ENCODE data around the gene DNAJC2. TPM values are rescaled to one million over a fixed set of nuclear protein-coding genes. Genes with fewer than 3 reads are reported as not detected.

DNAJC2 gene
- total and polyA plus RNA-seq, 2 experiments from 2014 or later = 40.1 to 168 TPM

DNA sequence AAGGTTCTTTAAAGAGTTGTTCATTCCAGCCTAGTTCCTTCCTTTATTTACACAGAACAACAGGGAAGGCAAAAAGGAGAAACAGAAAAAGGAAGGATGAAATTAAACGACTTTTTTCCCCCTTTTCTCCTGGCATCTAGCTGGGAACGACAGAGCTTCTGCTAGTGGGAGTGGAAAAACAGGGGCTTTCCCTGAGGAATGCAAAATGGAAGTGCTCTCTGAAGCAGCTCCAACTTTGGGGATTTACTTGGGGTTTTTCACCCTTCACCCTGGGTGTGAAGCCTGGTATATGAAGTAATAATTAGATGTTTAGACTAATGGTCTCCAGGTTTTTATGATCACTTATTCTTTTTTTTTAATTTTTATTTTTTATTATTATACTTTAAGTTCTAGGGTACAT is 43.1 kb downstream of the DNAJC2 start:
- Histone ChIP-seq H4K20me1 (replicated peaks; ENCODE audit: insufficient read depth) (peaks cover 11% of the 10 kb centered on the region; the same call in 1 of the 2 replicates), H3K27me3 (ENCODE audit: insufficient read depth) (no peaks in the 10 kb centered on the region), H3K79me2 (replicated peaks; ENCODE audit: insufficient read depth) (peaks cover 48% of the 10 kb centered on the region), H3K27ac (ENCODE audit: low read depth) (no peak overlapping the region), H2AFZ (no peak overlapping the region), H3K9me2 (ENCODE audit: insufficient read depth) (no peaks in the 10 kb centered on the region), H3K4me2 (no peak overlapping the region), H3K36me3 (ENCODE audit: insufficient read depth) (peaks cover 65% of the 10 kb centered on the region), H3F3A (replicated peaks; ENCODE audit: low read depth) (no peaks in the 10 kb centered on the region), H3K4me3 (no peak overlapping the region), H3K4me1 (ENCODE audit: insufficient read depth) (peaks cover 3% of the 10 kb centered on the region; the same call in 1 of the 2 replicates)
- peaks cover 12% of the 10 kb centered on the region for H3K4me1 Mint-ChIP-seq
- DNase-seq (ENCODE audit: low spot score) = no peak
- H3K4me3 Mint-ChIP-seq = no peak overlapping the region
- no peak overlapping the region for H3K27ac Mint-ChIP-seq
- TF ChIP-seq EZH2 (IDR thresholded peaks at IDR 0.05; ENCODE audit: low read depth, unreplicated experiment) = no peak
- TF ChIP-seq STAT1 (IDR thresholded peaks at IDR 0.05; ENCODE audit: unreplicated experiment) = no peak
- no peak for TF ChIP-seq POLR2AphosphoS5 (IDR thresholded peaks at IDR 0.05; ENCODE audit: low read depth)
- no peak for TF ChIP-seq NANOG (IDR thresholded peaks at IDR 0.05; ENCODE audit: borderline replicate concordance)
- TF ChIP-seq, protein P1, sequence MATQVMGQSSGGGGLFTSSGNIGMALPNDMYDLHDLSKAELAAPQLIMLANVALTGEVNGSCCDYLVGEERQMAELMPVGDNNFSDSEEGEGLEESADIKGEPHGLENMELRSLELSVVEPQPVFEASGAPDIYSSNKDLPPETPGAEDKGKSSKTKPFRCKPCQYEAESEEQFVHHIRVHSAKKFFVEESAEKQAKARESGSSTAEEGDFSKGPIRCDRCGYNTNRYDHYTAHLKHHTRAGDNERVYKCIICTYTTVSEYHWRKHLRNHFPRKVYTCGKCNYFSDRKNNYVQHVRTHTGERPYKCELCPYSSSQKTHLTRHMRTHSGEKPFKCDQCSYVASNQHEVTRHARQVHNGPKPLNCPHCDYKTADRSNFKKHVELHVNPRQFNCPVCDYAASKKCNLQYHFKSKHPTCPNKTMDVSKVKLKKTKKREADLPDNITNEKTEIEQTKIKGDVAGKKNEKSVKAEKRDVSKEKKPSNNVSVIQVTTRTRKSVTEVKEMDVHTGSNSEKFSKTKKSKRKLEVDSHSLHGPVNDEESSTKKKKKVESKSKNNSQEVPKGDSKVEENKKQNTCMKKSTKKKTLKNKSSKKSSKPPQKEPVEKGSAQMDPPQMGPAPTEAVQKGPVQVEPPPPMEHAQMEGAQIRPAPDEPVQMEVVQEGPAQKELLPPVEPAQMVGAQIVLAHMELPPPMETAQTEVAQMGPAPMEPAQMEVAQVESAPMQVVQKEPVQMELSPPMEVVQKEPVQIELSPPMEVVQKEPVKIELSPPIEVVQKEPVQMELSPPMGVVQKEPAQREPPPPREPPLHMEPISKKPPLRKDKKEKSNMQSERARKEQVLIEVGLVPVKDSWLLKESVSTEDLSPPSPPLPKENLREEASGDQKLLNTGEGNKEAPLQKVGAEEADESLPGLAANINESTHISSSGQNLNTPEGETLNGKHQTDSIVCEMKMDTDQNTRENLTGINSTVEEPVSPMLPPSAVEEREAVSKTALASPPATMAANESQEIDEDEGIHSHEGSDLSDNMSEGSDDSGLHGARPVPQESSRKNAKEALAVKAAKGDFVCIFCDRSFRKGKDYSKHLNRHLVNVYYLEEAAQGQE (IDR thresholded peaks at IDR 0.05; ENCODE audit: unreplicated experiment) = no peak
- no peak for TF ChIP-seq CREB1 (CRISPR knock-in tag; IDR thresholded peaks at IDR 0.05; ENCODE audit: low read depth)
- TF ChIP-seq, protein P2, sequence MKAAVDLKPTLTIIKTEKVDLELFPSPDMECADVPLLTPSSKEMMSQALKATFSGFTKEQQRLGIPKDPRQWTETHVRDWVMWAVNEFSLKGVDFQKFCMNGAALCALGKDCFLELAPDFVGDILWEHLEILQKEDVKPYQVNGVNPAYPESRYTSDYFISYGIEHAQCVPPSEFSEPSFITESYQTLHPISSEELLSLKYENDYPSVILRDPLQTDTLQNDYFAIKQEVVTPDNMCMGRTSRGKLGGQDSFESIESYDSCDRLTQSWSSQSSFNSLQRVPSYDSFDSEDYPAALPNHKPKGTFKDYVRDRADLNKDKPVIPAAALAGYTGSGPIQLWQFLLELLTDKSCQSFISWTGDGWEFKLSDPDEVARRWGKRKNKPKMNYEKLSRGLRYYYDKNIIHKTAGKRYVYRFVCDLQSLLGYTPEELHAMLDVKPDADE (IDR thresholded peaks at IDR 0.05) = no peak
- TF ChIP-seq, protein P3, sequence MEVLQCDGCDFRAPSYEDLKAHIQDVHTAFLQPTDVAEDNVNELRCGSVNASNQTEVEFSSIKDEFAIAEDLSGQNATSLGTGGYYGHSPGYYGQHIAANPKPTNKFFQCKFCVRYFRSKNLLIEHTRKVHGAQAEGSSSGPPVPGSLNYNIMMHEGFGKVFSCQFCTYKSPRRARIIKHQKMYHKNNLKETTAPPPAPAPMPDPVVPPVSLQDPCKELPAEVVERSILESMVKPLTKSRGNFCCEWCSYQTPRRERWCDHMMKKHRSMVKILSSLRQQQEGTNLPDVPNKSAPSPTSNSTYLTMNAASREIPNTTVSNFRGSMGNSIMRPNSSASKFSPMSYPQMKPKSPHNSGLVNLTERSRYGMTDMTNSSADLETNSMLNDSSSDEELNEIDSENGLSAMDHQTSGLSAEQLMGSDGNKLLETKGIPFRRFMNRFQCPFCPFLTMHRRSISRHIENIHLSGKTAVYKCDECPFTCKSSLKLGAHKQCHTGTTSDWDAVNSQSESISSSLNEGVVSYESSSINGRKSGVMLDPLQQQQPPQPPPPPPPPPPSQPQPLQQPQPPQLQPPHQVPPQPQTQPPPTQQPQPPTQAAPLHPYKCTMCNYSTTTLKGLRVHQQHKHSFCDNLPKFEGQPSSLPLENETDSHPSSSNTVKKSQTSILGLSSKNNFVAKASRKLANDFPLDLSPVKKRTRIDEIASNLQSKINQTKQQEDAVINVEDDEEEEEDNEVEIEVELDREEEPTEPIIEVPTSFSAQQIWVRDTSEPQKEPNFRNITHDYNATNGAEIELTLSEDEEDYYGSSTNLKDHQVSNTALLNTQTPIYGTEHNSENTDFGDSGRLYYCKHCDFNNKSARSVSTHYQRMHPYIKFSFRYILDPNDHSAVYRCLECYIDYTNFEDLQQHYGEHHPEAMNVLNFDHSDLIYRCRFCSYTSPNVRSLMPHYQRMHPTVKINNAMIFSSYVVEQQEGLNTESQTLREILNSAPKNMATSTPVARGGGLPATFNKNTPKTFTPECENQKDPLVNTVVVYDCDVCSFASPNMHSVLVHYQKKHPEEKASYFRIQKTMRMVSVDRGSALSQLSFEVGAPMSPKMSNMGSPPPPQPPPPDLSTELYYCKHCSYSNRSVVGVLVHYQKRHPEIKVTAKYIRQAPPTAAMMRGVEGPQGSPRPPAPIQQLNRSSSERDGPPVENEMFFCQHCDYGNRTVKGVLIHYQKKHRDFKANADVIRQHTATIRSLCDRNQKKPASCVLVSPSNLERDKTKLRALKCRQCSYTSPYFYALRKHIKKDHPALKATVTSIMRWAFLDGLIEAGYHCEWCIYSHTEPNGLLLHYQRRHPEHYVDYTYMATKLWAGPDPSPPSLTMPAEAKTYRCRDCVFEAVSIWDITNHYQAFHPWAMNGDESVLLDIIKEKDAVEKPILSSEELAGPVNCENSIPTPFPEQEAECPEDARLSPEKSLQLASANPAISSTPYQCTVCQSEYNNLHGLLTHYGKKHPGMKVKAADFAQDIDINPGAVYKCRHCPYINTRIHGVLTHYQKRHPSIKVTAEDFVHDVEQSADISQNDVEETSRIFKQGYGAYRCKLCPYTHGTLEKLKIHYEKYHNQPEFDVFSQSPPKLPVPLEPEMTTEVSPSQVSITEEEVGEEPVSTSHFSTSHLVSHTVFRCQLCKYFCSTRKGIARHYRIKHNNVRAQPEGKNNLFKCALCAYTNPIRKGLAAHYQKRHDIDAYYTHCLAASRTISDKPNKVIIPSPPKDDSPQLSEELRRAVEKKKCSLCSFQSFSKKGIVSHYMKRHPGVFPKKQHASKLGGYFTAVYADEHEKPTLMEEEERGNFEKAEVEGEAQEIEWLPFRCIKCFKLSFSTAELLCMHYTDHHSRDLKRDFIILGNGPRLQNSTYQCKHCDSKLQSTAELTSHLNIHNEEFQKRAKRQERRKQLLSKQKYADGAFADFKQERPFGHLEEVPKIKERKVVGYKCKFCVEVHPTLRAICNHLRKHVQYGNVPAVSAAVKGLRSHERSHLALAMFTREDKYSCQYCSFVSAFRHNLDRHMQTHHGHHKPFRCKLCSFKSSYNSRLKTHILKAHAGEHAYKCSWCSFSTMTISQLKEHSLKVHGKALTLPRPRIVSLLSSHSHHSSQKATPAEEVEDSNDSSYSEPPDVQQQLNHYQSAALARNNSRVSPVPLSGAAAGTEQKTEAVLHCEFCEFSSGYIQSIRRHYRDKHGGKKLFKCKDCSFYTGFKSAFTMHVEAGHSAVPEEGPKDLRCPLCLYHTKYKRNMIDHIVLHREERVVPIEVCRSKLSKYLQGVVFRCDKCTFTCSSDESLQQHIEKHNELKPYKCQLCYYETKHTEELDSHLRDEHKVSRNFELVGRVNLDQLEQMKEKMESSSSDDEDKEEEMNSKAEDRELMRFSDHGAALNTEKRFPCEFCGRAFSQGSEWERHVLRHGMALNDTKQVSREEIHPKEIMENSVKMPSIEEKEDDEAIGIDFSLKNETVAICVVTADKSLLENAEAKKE (CRISPR knock-in tag; IDR thresholded peaks at IDR 0.05) = no peak
- no peak for TF ChIP-seq EZH2phosphoT487 (IDR thresholded peaks at IDR 0.05; ENCODE audit: unreplicated experiment)
- TF ChIP-seq ZNF114 (CRISPR knock-in tag; IDR thresholded peaks at IDR 0.05) = no peak
- no peak for TF ChIP-seq JUNB (IDR thresholded peaks at IDR 0.05; ENCODE audit: unreplicated experiment)
- no peak for TF ChIP-seq ZNF331 (CRISPR knock-in tag; IDR thresholded peaks at IDR 0.05; ENCODE audit: low read depth)
- TF ChIP-seq, protein P4, sequence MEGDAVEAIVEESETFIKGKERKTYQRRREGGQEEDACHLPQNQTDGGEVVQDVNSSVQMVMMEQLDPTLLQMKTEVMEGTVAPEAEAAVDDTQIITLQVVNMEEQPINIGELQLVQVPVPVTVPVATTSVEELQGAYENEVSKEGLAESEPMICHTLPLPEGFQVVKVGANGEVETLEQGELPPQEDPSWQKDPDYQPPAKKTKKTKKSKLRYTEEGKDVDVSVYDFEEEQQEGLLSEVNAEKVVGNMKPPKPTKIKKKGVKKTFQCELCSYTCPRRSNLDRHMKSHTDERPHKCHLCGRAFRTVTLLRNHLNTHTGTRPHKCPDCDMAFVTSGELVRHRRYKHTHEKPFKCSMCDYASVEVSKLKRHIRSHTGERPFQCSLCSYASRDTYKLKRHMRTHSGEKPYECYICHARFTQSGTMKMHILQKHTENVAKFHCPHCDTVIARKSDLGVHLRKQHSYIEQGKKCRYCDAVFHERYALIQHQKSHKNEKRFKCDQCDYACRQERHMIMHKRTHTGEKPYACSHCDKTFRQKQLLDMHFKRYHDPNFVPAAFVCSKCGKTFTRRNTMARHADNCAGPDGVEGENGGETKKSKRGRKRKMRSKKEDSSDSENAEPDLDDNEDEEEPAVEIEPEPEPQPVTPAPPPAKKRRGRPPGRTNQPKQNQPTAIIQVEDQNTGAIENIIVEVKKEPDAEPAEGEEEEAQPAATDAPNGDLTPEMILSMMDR (conservative IDR thresholded peaks at IDR 0.05; ENCODE audit: low read depth in 2 of 2) = no peak
- H3K36me3 Mint-ChIP-seq (ENCODE audit: low read depth) = peaks cover 67% of the 10 kb centered on the region
- H3K27me3 Mint-ChIP-seq (ENCODE audit: insufficient read depth, low read depth, poor library complexity) = peaks cover 2% of the 10 kb centered on the region
- no peaks in the 10 kb centered on the region for H3K9me3 Mint-ChIP-seq
- no peak for ATAC-seq
